HepG2 (cell line): Measurements from ENCODE around the gene PAPSS1. TPM values are rescaled to one million over a fixed set of nuclear protein-coding genes. Genes with fewer than 3 reads are reported as not detected.

ENCODE experiments used
- ATAC-seq: fragments of 200-7000 bp; cut with Tn5 transposase; 3 replicates; pipeline ENCODE4 v1.9.1; 2020; ENCODE audit warnings: mild to moderate bottlenecking, moderate library complexity
- BruUV-seq: library from RNA; stranded (reverse); fragments of 400-500 nt; replicated peaks from 2 replicates; lab custom pipeline; 2021; lab: Mats Ljungman, UMichigan
- CTCF ChIA-PET: fragments of 300-600 bp; formaldehyde crosslinking; extraction: SDS; loops from one replicate; lab custom pipeline; 2021; ENCODE audit warnings: low total read pairs, inconsistent platforms, low intra/inter-chr PET ratio; lab: Yijun Ruan, JAX
- POLR2A ChIA-PET: fragments of 350-600 bp; sonication (Branson Sonifier 250); formaldehyde crosslinking; loops from one replicate; lab custom pipeline; 2020; ENCODE audit warnings: antibody characterized with exemption, inconsistent platforms; lab: Yijun Ruan, JAX
- DNase-seq: peaks from one replicate; pipeline ENCODE4 v3.0.0-alpha.2; 2015; ENCODE audit warnings: low spot score
- FAIRE-seq: peaks from 3 replicates; lab custom pipeline; 2011; peaks lifted over from hg19 to GRCh38; lab: Jason Lieb, UNC
- H2AFZ ChIP-seq: one replicate; pipeline ENCODE4 v1.6.1; 2011; ENCODE audit warnings: low read length, inconsistent platforms
- H3K27ac ChIP-seq: fragments of 300-600 bp; 3 replicates; pipeline ENCODE4 v1.8.0; 2011; ENCODE audit warnings: mixed run types, mild to moderate bottlenecking, mixed read lengths, low read length, inconsistent platforms; ENCODE audit not compliant: insufficient read depth; ENCODE audit errors: extremely low read length
- H3K27me3 ChIP-seq, 2 experiments: fragments of 200-600 bp in 1 of 2; 2 replicates in 1 of 2; 3 replicates in 1 of 2; pipeline versions ENCODE4 v1.6.0 to v1.8.0; 2011; ENCODE audit warnings: low read length in 2 of 2, mild to moderate bottlenecking in 2 of 2, moderate library complexity in 2 of 2, inconsistent platforms in 1 of 2; ENCODE audit not compliant: insufficient read depth in 2 of 2, control insufficient read depth in 1 of 2
- H3K36me3 ChIP-seq, 2 experiments: fragments of 200-600 bp in 1 of 2; replicated peaks in 1 of 2; 2 replicates in 1 of 2; 3 replicates in 1 of 2; pipeline versions ENCODE4 v1.5.1 to v1.8.0; 2011; ENCODE audit warnings: low read length in 2 of 2, inconsistent platforms in 1 of 2; ENCODE audit not compliant: insufficient read depth in 2 of 2, control insufficient read depth in 1 of 2
- H3K4me1 ChIP-seq: 2 replicates; pipeline ENCODE4 v1.5.1; 2012; ENCODE audit warnings: low read length, inconsistent platforms; ENCODE audit not compliant: insufficient read depth
- H3K4me2 ChIP-seq: 2 replicates; pipeline ENCODE4 v1.6.0; 2011; ENCODE audit warnings: low read depth, low read length, inconsistent platforms
- H3K4me3 ChIP-seq, 3 experiments: fragments of 200-600 bp in 1 of 3; sonication (generic), shearing (Covaris generic) in 1 of 3; replicated peaks in 1 of 3; 2 replicates each; pipeline ENCODE4 v1.5.1; 2011 to 2016; ENCODE audit warnings: low read length in 3 of 3, inconsistent platforms in 2 of 3, low read depth in 2 of 3, mild to moderate bottlenecking in 2 of 3, control low read depth in 1 of 3, mixed read lengths in 1 of 3; ENCODE audit not compliant: insufficient read depth in 1 of 3
- H3K79me2 ChIP-seq: one replicate; pipeline ENCODE4 v1.6.1; 2011; ENCODE audit warnings: low read length, inconsistent platforms; ENCODE audit not compliant: insufficient read depth
- H3K9ac ChIP-seq: 2 replicates; pipeline ENCODE4 v1.6.0; 2011; ENCODE audit warnings: mild to moderate bottlenecking, low read depth, low read length, inconsistent platforms; ENCODE audit not compliant: insufficient read depth
- H3K9me3 ChIP-seq: 2 replicates; pipeline ENCODE4 v1.5.1; 2012; ENCODE audit warnings: mild to moderate bottlenecking, low read length
- H4K20me1 ChIP-seq: 2 replicates; pipeline ENCODE4 v1.6.0; 2011; ENCODE audit warnings: inconsistent platforms, mild to moderate bottlenecking, low read length, moderate library complexity; ENCODE audit not compliant: insufficient read depth
- AGO1 ChIP-seq: fragments of 200-400 bp; formaldehyde crosslinking; IDR thresholded peaks from 2 replicates; pipeline ENCODE4 v1.6.1; 2017; ENCODE audit warnings: mild to moderate bottlenecking, low read depth, low read length, moderate library complexity; ENCODE audit not compliant: poor library complexity, severe bottlenecking
- HOXA7 ChIP-seq: sonication (generic); formaldehyde crosslinking; IDR thresholded peaks from 2 replicates; pipeline ENCODE4 v1.8.1; 2022; ENCODE audit warnings: mild to moderate bottlenecking, missing genetic modification reagents, moderate library complexity
- LRRFIP1 ChIP-seq: sonication (generic); formaldehyde crosslinking; conservative IDR thresholded peaks from 2 replicates; pipeline ENCODE4 v1.4.0; 2020; ENCODE audit warnings: missing genetic modification reagents
- MED8 ChIP-seq: sonication (generic); formaldehyde crosslinking; IDR thresholded peaks from 2 replicates; pipeline ENCODE4 v1.8.1; 2023; ENCODE audit warnings: mild to moderate bottlenecking, missing genetic modification reagents; ENCODE audit not compliant: insufficient replicate concordance
- NR2C2 ChIP-seq: sonication (generic); formaldehyde crosslinking; IDR thresholded peaks from 2 replicates; pipeline ENCODE4 v1.4.0; 2020; ENCODE audit warnings: missing genetic modification reagents, mild to moderate bottlenecking, moderate library complexity, borderline replicate concordance
- RORA ChIP-seq: sonication (generic); formaldehyde crosslinking; IDR thresholded peaks from 2 replicates; pipeline ENCODE4 v1.5.0; 2020; ENCODE audit warnings: mild to moderate bottlenecking, missing genetic modification reagents, moderate library complexity
- SOX13 ChIP-seq, 3 experiments: fragments of 450-650 bp in 1 of 3; sonication (generic) in 1 of 3; formaldehyde crosslinking in 1 of 3; IDR thresholded peaks in 2 of 3; conservative IDR thresholded peaks in 1 of 3; 2 replicates each; pipeline versions ENCODE4 v1.5.0 to v1.6.1; 2016 to 2020; ENCODE audit warnings: antibody characterized with exemption in 1 of 3, mild to moderate bottlenecking in 1 of 3, missing compliant biosample characterization in 1 of 3, missing genetic modification reagents in 1 of 3, moderate library complexity in 1 of 3
- TBX2 ChIP-seq: sonication (generic); formaldehyde crosslinking; IDR thresholded peaks from 2 replicates; pipeline ENCODE4 v1.5.0; 2020; ENCODE audit warnings: missing genetic modification reagents, mild to moderate bottlenecking, borderline replicate concordance
- ZNF547 ChIP-seq: sonication (generic); formaldehyde crosslinking; IDR thresholded peaks from 2 replicates; pipeline ENCODE4 v1.5.1; 2020; ENCODE audit warnings: mild to moderate bottlenecking, missing genetic modification reagents
- ZNF773 ChIP-seq: sonication (generic); formaldehyde crosslinking; IDR thresholded peaks from 2 replicates; pipeline ENCODE4 v1.4.0; 2020; ENCODE audit warnings: missing genetic modification reagents, borderline replicate concordance
- WGBS: methylation state at CpG from one replicate; pipeline ENCODE4 v1.1.6; 2017; ENCODE audit warnings: low lambda C conversion rate; 5-methylcytosine and 5-hydroxymethylcytosine counted together
- in situ Hi-C: cut with HindIII; loops from 2 replicates; pipeline ENCODE4 v1.10.0; 2017; ENCODE audit warnings: low pct_unique_long_range_greater_than_20kb; ENCODE audit not compliant: extremely low pct_ligation_motif_present
- intact Hi-C: fragments of 100-400 bp; cut with micrococcal nuclease; formaldehyde crosslinking; loops from one replicate; pipeline ENCODE4 v1.10.0; 2022; ENCODE audit not compliant: unreplicated experiment
- polyA plus RNA-seq, 8 experiments: library from polyadenylated mRNA; depleted of rRNA in 3 of 8; stranded (reverse) in 7 of 8; unstranded in 1 of 8; fragments of >200 nt; fragmentation: Illumina TruSeq in 4 of 8; extraction: Trizol in 4 of 8; gene quantifications; 2 replicates each; pipeline versions ENCODE4 v1.2.1 to v1.2.3, GENCODE V29; 2011 to 2016; ENCODE audit warnings: low read depth in 4 of 8, missing spikeins in 1 of 8, mixed read lengths in 1 of 8; ENCODE audit not compliant: insufficient read depth in 1 of 8
- total RNA-seq, 5 experiments: library from RNA; depleted of rRNA; stranded (reverse); fragments of >200 nt; fragmentation: Illumina TruSeq; extraction: Trizol; gene quantifications; 2 replicates each; pipeline ENCODE4 v1.2.3, GENCODE V29; 2016; ENCODE audit warnings: low read depth in 1 of 5
- TF ChIP-seq, protein P1 (sequence below): IDR thresholded peaks from 2 replicates; pipeline ENCODE4 v1.6.1; 2016; ENCODE audit warnings: mild to moderate bottlenecking

The PAPSS1 gene
- total and polyA plus RNA-seq, 2 of the 13 experiments (the other 11 are each of a cell fraction or from before 2014, with no cell fraction given): 105 to 126 TPM

DNA sequence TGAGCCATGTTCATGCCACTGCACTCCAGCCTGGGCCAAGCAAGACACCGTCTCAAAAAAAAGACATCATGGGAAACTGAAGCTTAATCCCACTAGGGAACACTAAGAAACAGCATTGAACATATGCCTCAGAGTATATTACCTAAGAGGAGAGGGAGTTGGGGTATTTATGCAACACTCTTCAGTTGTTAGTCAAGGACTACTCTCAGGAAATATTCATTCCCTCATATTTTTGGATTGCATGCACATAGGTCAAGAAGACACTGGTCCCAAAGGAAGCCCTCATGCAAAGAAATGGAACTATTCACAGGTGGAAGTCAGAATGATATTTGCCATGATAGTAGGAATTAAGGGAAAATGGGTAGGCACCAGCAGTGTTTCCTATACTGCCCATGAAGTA lies 22.8 kb upstream of the PAPSS1 start:
- no TSS peak for BruUV-seq
- FAIRE-seq (no peak), ATAC-seq (no peak), DNase-seq (no peak)
- Histone ChIP-seq H3K9ac (no peak overlapping the region), H3K27ac (no peak overlapping the region), H3K9me3 (no peaks in the 10 kb centered on the region), H3K4me3 (no peak overlapping the region), H4K20me1 (no peaks in the 10 kb centered on the region), H3K4me1 (peaks cover 19% of the 10 kb centered on the region), H3K36me3 (no peaks in the 10 kb centered on the region), H2AFZ (no peak overlapping the region), H3K4me2 (no peak overlapping the region), H3K79me2 (no peaks in the 10 kb centered on the region), H3K27me3 (no peaks in the 10 kb centered on the region; a peak in 1 of 5 replicates)
- WGBS: 78% methylated on average over 1 of the region's 1 CpG
- no peak for TF ChIP-seq AGO1
- TF ChIP-seq, protein P1, sequence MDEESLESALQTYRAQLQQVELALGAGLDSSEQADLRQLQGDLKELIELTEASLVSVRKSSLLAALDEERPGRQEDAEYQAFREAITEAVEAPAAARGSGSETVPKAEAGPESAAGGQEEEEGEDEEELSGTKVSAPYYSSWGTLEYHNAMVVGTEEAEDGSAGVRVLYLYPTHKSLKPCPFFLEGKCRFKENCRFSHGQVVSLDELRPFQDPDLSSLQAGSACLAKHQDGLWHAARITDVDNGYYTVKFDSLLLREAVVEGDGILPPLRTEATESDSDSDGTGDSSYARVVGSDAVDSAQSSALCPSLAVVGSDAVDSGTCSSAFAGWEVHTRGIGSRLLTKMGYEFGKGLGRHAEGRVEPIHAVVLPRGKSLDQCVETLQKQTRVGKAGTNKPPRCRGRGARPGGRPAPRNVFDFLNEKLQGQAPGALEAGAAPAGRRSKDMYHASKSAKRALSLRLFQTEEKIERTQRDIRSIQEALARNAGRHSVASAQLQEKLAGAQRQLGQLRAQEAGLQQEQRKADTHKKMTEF (CRISPR knock-in tag): no peak
- no peak for TF ChIP-seq MED8
- TF ChIP-seq LRRFIP1 (CRISPR knock-in tag): no peak
- TF ChIP-seq ZNF547 (CRISPR knock-in tag): no peak
- no peak for TF ChIP-seq TBX2 (CRISPR knock-in tag)
- TF ChIP-seq RORA: no peak
- no peak for TF ChIP-seq SOX13 (IDR thresholded peaks at IDR 0.05)
- no peak for TF ChIP-seq SOX13 (CRISPR knock-in tag; conservative IDR thresholded peaks at IDR 0.05 in 1 of 2, IDR thresholded peaks at IDR 0.05 in 1 of 2)
- no peak for TF ChIP-seq NR2C2
- no peak for TF ChIP-seq ZNF773
- TF ChIP-seq HOXA7 (CRISPR knock-in tag): no peak
- intact Hi-C loops (no loop called here), in situ Hi-C loops (no loop called here)
- ChIA-PET POLR2A (no interaction called here), CTCF (no interaction called here)
